NCI-H1436 (cell line): Measurements from ENCODE around the gene GPHA2.

Experiments used
- DNase-seq: peaks from one replicate; lab custom pipeline; 2025; lab: John Stamatoyannopoulos, UW

GPHA2 gene

DNA sequence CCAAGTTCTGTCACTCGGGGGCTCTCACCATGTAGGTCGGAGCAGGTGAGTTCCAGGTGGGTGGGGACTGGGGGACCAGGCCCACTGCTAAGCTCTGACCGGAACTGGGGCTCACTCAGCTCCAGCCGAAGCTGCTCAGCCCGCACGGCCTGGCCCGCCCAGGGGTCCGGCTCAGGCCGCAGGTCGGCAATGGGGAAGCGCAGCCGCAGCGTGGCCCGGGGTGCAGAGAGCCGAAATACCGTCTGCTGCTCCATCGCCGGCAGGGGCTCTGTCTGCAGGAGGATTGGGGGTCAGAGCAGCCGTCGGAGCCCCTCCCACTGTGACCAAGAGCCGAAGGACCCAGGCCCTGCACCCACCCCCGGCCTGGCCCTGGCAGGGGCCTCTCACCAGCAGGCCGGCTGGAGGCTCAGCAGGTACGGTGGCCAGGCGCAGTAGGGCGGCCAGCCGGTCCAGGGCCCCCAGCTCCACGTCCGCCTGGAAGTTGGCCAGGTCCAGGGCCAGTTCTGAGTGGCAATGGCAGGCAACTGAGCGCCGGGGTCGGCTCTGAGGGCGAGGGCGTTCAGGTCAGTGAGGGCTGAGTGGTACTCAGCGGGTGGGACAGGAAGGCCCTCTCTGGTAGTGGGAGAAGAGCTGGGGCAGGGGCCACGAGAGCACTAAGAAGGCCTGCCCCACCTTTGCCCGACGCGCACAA, 25.9 kb downstream of the GPHA2 start:
- DNase-seq = no peak

- DNase-seq = no peak
Observed at GRCh38 chr11:64908766-64909165, 26.9 kb downstream of the GPHA2 start.

- no peak for DNase-seq
Observed at GRCh38 chr11:64906314-64906635, 29.4 kb downstream of the GPHA2 start.

- DNase-seq = no peak
Observed at GRCh38 chr11:64905516-64906313, 30.0 kb downstream of the GPHA2 start.

DNA sequence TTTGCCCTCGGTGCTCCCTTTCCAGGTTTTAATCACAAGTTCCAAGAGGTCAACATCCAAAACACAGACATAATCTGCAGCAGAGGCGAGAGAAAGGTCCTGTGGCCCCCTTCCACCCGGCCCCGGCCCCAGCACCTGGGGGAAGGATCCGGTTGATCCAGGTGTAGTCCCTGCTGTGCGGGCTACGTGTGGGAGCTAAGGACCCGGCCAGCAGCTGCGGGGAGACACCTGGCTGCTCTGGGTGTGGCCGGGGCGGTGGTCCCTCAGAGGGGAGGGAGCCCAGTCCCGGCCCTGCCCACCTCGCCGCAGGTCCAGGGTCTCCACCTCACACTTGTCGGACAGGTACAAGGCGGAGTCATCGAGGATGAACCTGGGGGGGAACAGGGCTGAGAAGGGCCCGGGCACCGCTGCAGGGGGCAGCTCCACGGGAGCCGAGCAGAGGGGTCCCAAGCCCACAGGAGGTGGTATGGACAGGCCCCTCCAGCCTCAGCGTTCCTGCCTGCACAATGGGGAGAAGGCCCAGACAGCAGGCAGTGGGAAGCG, 32.3 kb downstream of the GPHA2 start:
- no peak for DNase-seq

- no peak for DNase-seq
Observed at GRCh38 chr11:64902102-64902900, 33.4 kb downstream of the GPHA2 start.

DNA sequence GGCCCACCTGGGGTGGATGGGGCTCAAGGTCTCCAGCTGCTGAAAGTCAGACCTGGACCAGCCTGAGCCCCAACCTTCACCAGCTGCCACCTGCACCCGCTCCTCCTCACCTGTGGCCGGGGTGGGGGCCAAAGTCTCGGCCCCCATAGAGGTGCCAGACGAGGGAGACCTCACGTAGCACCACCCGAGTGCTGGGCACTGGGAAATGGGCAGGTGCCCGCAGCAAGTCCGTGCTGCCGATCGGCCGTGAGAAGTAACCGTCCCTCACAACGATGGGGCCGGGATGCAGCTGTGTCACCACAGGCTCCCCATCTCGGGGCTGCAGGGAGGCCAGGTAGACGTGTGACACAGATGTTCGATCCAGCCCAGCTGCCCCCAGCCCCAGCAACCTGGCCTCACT, 34.9 kb downstream of the GPHA2 start:
- no peak for DNase-seq

DNA sequence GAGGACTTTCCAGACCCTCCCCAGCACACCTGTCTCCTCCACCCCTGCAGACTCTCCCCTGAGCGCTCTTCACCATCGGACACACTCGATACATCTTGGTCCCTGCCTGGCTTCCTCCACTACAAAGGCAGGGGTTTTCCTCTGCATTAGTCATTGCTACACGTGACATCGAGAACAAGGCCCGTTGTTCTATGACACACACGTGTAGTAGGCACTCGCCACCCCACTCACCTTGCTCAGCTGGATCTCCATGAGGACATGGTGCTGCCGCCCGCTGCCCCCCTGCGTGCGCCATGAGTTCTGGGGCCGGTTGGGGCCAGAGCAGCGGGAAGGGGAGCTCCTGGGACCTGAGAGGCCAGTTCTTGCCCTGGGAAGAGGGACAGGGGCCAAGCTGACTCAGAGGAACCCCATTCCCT, 35.4 kb downstream of the GPHA2 start:
- no peak for DNase-seq

GRCh38 chr11:64898541-64898940, 37.2 kb downstream of the GPHA2 start:
- DNase-seq = no peak

DNA sequence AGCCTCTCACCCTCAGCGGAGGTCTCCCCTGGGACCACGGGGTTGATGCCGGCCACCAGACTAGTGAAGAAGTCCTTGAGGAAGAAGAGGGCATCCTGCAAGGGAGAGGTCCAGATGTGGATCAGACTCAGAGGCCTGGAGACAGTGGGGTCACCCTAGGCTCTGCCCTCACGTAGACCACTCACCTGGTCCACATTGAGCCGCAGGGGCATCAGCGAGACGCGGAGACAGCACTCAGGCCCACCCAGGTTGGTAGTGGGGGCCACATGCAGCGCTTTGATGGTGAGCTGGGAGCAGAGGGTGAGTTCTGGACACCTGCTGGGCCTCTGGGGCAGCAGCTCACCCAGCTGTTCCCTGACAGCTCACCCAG, 37.6 kb downstream of the GPHA2 start:
- no peak for DNase-seq

GRCh38 chr11:64897381-64898075, 38.2 kb downstream of the GPHA2 start:
- no peak for DNase-seq

DNA sequence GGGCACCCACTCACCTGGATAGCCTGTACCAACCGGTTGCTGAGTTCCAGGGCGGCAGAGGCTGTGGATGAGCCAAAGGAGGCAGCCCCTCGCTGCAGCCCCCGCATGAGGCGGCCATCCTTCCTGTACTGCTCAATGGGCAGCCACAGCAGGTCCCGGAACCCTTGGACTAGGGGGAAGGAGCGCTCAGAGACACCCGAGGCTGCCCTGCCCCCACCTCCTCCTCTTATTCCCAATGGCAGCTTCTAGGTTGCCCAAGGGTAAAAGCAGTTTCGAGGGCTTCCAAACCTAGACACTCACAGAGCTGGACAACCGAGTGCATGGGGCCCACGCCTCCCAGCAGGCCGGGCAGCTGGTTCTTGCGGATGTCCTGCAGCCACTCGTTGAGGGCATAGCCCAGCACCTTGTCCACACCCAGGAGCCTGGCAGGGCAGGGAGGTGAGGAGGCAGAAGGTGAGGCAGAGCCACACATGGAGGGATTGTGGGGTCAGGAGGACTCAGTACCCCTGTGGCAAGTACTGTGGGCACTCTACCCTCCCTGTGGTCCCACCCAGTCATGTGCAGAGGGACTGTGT, 39.2 kb downstream of the GPHA2 start:
- DNase-seq = no peak

DNA sequence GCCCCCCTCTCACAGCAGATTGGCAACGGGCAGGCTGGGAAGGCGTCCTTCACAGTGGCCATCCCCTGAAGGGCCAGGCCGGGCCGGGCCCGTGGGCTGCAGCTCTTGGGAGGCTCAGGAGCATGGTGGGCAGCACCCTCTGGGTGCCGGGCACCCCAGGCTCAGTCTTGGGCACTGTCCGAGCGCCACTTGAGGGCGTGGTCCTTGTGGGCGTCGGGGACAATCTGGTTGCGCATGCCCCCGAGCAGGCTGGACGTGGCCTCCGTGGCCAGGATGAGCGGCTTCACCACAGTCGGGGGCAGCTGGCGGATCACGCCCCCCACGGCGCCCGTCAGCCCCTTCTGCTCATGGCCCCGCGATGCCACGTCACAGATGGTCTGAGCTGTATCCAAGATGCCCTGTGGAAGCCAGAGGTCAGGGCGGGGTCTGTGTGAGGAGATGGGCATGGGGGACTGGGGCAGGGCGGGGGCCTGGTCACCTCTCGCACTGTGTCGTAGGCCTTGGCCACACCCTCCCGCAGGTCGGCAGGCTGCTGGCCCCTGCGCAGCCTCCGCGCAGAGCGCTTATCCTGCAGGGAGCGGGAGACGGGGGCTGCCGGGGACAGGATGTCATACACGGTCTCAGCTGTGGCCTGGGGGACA, 40.8 kb downstream of the GPHA2 start:
- DNase-seq = no peak

DNA sequence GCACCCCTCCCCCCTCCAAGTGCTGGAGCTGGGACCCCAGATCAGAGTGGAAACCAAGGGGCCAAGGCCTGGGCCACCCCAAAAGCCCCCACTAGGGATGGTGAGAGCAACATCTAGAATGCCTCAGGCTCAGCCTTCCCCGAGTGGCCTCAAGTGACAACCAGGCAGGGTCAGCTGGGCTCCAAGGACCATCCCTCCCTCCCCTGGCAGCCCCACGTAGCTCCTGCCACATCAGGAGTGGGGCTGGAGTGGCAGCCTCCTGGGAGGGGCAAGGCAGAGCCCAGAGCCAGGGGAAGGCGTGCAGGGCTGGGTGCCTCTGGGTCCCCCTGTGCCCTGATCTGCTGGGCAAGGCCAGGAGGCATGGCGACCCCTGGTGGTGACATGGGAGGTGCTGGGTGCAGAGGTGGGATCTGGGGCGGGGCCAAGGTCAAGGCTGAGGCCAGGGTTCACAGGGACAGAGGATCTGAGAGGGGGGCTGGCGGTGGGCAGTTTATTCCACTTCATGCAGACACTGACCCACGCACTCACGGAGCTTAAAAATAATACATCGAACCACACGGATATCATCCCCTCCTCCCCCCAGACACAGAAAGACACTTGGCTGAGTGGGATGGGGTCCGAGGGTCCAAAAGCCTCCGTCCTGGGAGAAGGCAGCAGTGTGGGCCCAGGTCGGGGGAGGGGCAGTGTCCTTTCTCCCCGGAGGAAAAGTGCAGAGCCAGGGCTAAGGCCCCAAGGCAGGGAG, 41.5 kb downstream of the GPHA2 start:
- DNase-seq = peak; percentile 78

DNA sequence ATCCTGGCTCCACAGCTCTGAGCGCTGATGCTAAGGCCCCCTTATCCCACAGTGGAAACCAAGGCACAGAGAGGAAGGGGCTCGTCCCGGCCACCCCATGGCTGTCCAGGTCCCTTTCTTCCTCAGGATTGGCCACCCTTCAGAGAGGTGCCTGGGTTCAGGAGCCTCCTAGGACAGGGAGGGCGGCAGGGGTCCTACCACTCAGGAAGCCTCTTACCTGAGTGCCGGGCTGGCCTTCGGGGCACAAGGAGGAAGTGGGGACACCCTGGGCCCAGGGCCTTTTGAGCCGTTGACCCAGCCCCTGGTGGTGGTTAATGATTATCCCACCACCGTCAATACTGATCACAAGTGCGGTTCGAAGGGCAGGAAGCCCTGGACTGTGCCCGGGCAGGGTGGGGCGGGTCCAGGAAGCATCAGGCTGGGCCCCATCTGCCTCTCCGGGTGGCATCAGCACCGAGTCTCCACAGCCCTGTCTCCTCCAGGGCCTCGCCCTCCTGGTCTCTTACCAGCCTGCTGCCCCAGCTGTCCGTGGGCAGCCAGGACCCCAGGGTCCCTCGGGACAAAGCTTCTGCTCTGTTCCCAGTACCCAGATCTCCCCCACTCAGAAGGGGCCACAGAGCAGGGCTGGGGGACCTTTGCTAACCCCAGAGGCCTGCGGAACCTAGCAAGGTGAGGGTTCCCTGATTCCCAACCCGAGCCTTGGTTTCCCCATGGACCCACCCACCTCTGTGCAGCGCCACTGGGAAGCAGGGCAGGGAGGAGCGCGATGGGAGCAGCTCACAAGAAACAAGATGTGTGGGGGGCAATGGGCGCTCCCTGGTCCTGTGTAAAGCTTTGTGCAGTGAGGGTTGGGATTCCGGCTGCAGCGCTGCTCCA, 42.3 kb downstream of the GPHA2 start:
- DNase-seq = no peak

GRCh38 chr11:64892838-64893193, 42.9 kb downstream of the GPHA2 start:
- no peak for DNase-seq

GRCh38 chr11:64892411-64892831, 43.3 kb downstream of the GPHA2 start:
- no peak for DNase-seq

GRCh38 chr11:64891880-64892279, 43.8 kb downstream of the GPHA2 start:
- DNase-seq = no peak

DNA sequence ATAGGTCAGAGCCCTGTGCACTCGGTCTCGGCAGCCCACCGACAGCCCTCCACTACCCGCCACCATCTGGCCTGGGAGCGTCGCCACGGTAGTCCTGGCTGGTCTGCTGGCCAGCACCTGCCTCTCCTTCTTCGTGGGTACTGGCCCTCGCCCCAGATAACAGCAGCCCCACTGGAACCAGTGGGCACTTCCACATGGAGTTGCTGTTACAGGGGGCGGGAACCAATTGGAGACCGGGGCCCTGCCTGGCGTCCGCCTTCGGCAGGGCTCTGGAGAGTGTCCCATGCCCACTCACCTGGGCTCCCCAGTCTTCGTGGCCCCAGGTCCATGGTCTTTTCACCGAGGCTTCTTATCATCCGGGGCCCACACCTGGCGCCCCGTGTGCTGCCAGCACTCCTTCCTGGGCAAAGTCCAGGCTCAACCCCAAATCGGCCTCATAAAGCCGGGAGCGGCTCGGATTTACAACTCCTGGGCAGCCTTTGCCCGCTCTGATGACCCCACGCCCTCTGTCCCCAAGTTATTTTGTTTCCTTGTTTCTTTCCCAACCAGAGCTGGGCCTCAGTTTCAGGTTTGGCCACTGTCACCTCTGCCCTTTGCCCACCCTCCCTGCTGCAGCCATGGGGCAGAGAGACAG, 44.4 kb downstream of the GPHA2 start:
- DNase-seq = no peak
